Right cardiac atrium (tissue), 5 donors: ENCODE results near the gene KRTAP10-12. TPM values are rescaled to one million over a fixed set of nuclear protein-coding genes. Genes with fewer than 3 reads are reported as not detected.
"Not testable (repeated sequence)": the region's sequence is repeated elsewhere in the genome, so short reads cannot be mapped to it uniquely, and the experiment has no call there.

Experiments
- ATAC-seq, 2 donors: fragments of 200-7000 bp; cut with Tn5 transposase; one replicate each; pipeline versions ENCODE4 v1.8.0 to v1.9.1; 2020; ENCODE audit warnings: moderate library complexity in 2 of 2, mild to moderate bottlenecking in 1 of 2
- DNase-seq, 3 donors: peaks; one replicate each; pipeline ENCODE4 v3.0.0-alpha.2; 2020
- H3K27ac ChIP-seq: one replicate; pipeline ENCODE4 v1.5.1; 2013; ENCODE audit warnings: mild to moderate bottlenecking, low read length, control low read depth, moderate library complexity
- H3K27me3 ChIP-seq: one replicate; pipeline ENCODE4 v1.6.1; 2013; ENCODE audit not compliant: control insufficient read depth, insufficient read depth
- H3K4me1 ChIP-seq: one replicate; pipeline ENCODE4 v1.6.1; 2013; ENCODE audit warnings: low read length; ENCODE audit not compliant: control insufficient read depth, insufficient read depth
- H3K4me3 ChIP-seq: one replicate; pipeline ENCODE4 v1.5.1; 2013; ENCODE audit warnings: low read length, control low read depth
- H3K9me3 ChIP-seq: one replicate; pipeline ENCODE4 v1.6.1; 2013; ENCODE audit warnings: low read length; ENCODE audit not compliant: control insufficient read depth
- WGBS: extraction: QIAGEN DNeasy Blood & Tissue Kit; methylation state at CpG from one replicate; pipeline ENCODE4 v1.1.7; 2013; 5-methylcytosine and 5-hydroxymethylcytosine counted together
- intact Hi-C, 4 donors: fragments of 100-400 bp; cut with DNase I; formaldehyde crosslinking; loops; one replicate each; pipeline versions ENCODE4 v1.11.0 to v1.14.0; 2022 to 2023
- polyA plus RNA-seq: library from polyadenylated mRNA; stranded (reverse); fragments of 200-250 nt; gene quantifications from one replicate; pipeline ENCODE4 v1.2.3, GENCODE V29; 2013
- total RNA-seq, 4 donors: library from RNA; stranded (reverse); fragmentation: NEBNext Ultra II Directional; extraction: Animal tissue kit (Norgen Biotek cat#: 25700); gene quantifications; one replicate each; pipeline ENCODE4 v1.2.1, GENCODE V29; 2021
- donor health status: healthy with polysubstance abuse.
- donor health status: DM: no; HTN: yes; CAD: no.
- donor health status: DM: no; HTN: no; CAD: no.
- donor health status: DM: no; HTN: yes; CAD: no; lungs with severe emphysema.
- donor health status: DM: yes; HTN: yes; CAD: no.

Gene KRTAP10-12
- total and polyA plus RNA-seq, 5 donors = not detected

DNA sequence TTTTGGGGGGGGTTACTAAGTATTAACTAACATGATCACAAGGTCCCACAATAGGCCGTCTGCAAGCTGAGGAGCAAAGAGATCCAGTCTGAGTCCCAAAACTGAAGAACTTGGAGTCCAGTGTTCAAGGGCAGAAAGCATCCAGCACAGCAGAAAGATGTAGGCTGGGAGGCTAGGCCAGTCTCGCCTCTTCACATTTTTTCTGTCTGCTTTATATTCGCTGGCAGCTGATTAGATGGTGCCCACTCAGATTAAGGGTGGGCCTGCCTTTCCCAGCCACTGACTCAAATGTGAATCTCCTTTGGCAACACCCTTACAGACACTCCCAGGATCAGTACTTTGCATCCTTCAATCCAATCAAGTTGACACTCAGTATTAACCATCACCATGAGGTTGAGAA is 7.2 kb upstream of the KRTAP10-12 start:
- H3K9me3 ChIP-seq, DNase-seq: not testable (repeated sequence)

DNA sequence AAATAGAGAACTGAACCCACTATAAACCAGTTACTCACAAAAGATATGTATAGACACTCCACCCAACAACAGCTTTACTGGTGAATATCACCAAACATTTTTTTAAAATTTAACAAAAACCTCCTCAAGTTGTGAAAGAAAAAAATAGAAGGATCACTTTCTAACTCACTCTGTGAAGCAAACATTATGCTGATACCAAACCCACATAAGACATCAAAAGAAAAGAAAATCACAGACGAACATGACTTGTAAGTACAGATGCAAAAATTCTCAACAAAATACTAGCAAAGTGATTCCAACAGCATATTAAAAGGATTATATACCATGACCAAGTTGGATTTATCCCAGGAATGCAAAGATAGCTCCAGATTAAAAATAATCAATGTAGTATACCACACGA is 5.3 kb upstream of the KRTAP10-12 start:
- Histone ChIP-seq H3K4me1 (no peaks in the 10 kb centered on the region), H3K4me3 (no peak overlapping the region), H3K27me3 (no peaks in the 10 kb centered on the region), H3K27ac (no peak overlapping the region), H3K9me3 (no peaks in the 10 kb centered on the region)
- 58% methylated on average over 2 of the region's 2 CpGs for WGBS
- intact Hi-C loops = no loop called here
- DNase-seq = no peak
- ATAC-seq = no peak

More for the DNA sequence above, 7.2 kb upstream of the KRTAP10-12 start:
- intact Hi-C loops, H3K4me3 ChIP-seq, H3K27me3 ChIP-seq, H3K4me1 ChIP-seq, H3K27ac ChIP-seq, ATAC-seq: not testable (repeated sequence)
- 82% methylated on average over 3 of the region's 3 CpGs for WGBS

DNA sequence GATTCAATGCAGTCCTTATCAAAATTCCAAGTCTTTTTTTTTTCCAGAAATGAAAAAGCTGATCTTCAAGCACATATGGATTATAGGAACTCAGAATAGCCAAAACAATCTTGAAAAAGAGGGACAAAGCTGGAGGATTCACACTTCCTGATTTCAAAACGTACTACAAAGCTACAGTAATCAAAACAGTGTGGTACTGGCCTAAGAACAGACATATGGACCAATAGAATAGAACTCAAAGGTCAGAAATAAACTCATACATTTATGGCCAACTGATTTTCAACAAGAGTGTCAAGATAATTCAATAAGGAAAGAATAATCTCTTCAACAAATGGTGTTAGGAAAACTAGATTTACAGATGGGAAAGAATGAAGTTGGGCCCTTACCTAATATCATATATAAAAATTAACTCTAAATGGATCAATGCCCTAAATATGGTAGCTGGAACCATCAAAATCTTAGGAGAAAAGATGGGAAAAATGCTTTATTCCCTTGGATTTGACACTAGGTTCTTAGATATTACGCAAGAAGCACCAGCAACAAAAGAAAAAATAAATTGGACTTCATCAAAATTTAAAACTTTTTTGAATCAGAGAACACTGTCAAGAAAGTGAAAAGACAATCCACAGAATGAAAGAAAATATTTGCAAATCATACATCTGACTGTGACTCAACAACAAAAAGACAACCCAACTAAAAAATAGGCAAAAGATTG is 4.0 kb upstream of the KRTAP10-12 start:
- intact Hi-C loops = no loop called here
- ATAC-seq (no peak), DNase-seq (no peak)
- Histone ChIP-seq H3K4me3 (no peak overlapping the region), H3K9me3 (no peaks in the 10 kb centered on the region), H3K4me1 (no peaks in the 10 kb centered on the region), H3K27me3 (no peaks in the 10 kb centered on the region), H3K27ac (no peak overlapping the region)
- 48% methylated on average over 2 of the region's 2 CpGs for WGBS

DNA sequence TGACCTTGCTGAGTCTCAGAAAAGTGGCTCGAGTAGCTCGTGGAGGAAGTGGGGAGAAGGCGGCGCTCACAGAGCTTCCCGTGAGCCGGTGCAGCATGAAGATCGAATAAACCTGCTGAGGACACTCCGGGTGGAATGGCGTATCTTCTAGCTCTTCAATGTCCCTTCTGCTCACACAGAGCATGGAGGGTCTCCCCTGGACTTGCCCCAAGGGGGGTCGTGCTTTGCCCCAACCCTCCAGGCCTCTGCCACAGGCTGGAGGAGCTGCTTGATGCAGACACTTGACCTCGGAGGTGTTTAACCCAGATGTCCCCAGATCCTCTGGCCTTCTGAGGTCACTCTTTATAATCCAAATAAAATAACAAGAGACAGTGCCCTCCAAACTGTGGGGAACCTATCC is 2.2 kb upstream of the KRTAP10-12 start:
- intact Hi-C loops = no loop called here
- DNase-seq (no peak), ATAC-seq (no peak)
- H3K27ac ChIP-seq = no peak overlapping the region
- no peaks in the 10 kb centered on the region for H3K27me3 ChIP-seq
- H3K4me3 ChIP-seq = no peak overlapping the region
- H3K9me3 ChIP-seq = no peaks in the 10 kb centered on the region
- H3K4me1 ChIP-seq = no peaks in the 10 kb centered on the region
- WGBS = 70% methylated on average over 11 of the region's 11 CpGs

DNA sequence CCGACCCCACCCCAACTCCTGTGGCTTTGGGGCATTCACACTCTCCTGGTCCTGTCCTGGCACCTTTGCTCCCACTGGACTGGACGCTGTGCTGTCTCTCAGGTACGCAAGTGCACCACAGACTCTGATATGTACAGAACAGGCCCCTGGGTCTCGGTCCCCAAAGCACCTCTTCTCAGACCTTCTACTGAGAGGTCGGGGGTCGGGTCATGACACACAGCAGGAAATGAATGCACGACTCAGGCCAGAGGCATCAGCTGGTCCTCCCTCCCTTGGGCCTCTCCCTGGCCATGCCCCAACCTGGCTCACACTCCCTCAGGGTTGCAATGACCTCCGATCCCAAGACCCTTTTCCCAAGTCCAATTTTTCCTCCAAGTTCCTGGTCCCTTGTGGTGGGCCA is 1.8 kb upstream of the KRTAP10-12 start:
- Histone ChIP-seq H3K9me3 (no peaks in the 10 kb centered on the region), H3K4me3 (no peak overlapping the region), H3K27me3 (no peaks in the 10 kb centered on the region), H3K4me1 (no peaks in the 10 kb centered on the region), H3K27ac (no peak overlapping the region)
- WGBS = 61% methylated on average over 8 of the region's 8 CpGs
- no peak for DNase-seq
- ATAC-seq = no peak
- intact Hi-C loops = no loop called here

DNA sequence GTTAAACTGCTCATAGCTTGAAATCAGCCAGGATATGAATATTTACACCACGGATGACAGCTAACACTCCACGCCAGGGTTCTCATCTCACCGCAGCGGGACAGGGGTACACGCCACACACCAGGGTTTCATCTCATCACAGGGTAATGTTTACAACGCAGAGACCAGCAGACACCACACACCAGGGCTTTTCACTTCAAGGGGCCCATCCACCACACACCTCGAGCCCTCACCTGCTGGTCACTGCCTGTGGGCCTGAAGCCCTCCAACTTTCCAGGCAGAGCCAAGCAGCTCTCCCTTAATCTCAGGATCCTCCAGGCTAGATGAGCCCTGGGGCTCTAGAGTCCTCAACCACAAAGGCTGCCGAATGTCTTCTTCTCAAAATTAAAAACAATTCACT is 1.3 kb upstream of the KRTAP10-12 start:
- intact Hi-C loops = no loop called here
- ATAC-seq (no peak), DNase-seq (no peak)
- WGBS = 72% methylated on average over 8 of the region's 8 CpGs
- no peaks in the 10 kb centered on the region for H3K9me3 ChIP-seq
- no peak overlapping the region for H3K27ac ChIP-seq
- no peaks in the 10 kb centered on the region for H3K4me1 ChIP-seq
- H3K27me3 ChIP-seq = no peaks in the 10 kb centered on the region
- no peak overlapping the region for H3K4me3 ChIP-seq

DNA sequence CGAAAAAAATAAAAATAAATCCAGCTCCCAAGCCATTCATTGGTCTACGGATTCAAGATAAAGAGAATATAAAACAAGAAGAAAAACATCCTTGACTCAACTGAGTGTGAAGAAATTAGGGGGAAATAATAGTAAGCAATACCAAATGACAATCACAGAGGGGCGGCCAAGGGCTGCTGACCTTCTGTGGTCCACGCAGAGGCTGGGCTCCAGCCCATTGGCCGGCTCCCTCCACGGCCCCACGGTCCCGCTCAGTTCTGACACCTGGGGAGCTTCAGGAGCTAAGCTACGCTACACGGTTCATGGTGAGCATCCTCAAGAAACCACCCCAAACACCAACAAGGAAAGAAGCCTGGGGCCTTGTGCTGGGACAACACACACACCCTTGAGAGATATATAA is 400 bp upstream of the KRTAP10-12 start:
- no peak overlapping the region for H3K27ac ChIP-seq
- H3K4me1 ChIP-seq = no peaks in the 10 kb centered on the region
- no peak overlapping the region for H3K4me3 ChIP-seq
- WGBS = 63% methylated on average over 10 of the region's 10 CpGs
- no peaks in the 10 kb centered on the region for H3K9me3 ChIP-seq
- intact Hi-C loops = no loop called here
- DNase-seq (no peak), ATAC-seq (no peak)
- H3K27me3 ChIP-seq = no peaks in the 10 kb centered on the region

DNA sequence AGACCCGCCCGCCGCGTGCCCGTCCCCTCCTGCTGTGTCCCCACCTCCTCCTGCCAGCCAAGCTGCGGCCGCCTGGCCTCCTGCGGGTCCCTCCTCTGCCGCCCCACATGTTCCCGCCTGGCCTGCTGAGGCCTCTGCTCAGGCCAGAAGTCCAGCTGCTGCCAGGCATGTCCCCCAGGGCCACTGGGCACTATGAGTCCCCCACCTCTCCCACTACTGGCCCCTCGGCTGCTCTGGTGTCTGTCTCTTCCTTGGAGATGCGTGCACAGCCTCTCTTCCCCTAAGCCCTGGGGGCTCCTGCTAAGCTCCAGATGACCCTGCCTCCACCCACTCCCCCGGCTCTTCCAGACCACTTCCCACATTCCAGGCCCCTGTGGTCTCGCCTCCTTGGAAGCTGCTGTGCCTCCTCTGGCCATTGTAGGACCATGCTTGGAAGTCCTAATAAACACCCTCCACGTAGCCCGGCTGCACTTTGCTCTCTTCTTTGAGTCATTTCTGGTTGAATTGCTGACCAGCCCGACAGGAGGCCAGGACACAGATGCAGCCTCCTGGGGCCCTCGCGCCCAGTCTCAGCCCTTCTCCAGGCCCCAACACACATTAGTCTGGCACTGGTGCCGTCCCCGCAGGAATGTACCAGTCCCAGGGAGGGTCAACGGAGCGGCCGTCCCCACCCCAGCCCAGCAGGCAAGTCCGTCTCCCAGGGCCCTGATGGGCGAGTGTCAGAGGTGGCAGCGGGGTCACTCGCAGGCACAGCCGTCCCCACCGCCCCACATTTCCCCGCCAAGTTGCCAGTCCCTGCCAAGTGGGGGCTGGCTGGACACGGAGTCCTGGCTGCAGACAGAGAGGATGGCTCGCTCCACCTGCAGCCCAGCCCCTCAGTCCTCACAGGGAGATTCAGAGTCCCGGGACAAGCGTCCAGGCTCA is 1.1 kb downstream of the KRTAP10-12 start:
- ATAC-seq (no peak), DNase-seq (no peak)
- Histone ChIP-seq H3K4me1 (no peaks in the 10 kb centered on the region), H3K4me3 (no peak overlapping the region), H3K9me3 (no peaks in the 10 kb centered on the region), H3K27me3 (no peaks in the 10 kb centered on the region), H3K27ac (no peak overlapping the region)
- intact Hi-C loops = no loop called here
- 28% methylated on average over 35 of the region's 35 CpGs for WGBS

DNA sequence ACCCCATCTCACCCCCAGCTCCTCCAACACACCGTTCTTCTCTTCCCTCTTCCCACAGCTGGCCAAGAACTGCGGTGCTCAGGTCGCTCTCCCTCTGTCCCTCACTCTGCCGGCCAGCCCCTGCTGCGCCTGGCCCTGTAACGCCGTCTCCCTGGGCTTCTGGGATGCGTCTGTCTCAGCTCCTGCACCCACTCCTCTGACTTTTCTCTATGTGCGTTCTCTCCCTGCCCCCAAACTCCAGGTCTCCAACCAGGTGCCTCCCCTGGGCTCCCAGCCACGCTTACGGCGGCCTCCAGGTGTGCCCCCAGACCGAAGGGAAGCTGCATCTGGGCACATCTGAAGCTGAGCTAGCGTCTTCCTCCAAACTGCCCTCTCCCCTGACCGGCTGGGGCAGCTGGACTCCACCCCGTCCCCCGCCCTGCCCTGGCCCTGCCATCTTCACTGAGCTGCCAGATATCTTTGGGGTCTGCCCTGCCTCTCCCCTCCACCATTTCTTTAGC is 2.6 kb downstream of the KRTAP10-12 start:
- no peak overlapping the region for H3K4me3 ChIP-seq
- H3K27me3 ChIP-seq = no peaks in the 10 kb centered on the region
- DNase-seq (no peak), ATAC-seq (no peak)
- no peaks in the 10 kb centered on the region for H3K4me1 ChIP-seq
- no peak overlapping the region for H3K27ac ChIP-seq
- H3K9me3 ChIP-seq = no peaks in the 10 kb centered on the region
- intact Hi-C loops = no loop called here
- WGBS = 40% methylated on average over 17 of the region's 17 CpGs

DNA sequence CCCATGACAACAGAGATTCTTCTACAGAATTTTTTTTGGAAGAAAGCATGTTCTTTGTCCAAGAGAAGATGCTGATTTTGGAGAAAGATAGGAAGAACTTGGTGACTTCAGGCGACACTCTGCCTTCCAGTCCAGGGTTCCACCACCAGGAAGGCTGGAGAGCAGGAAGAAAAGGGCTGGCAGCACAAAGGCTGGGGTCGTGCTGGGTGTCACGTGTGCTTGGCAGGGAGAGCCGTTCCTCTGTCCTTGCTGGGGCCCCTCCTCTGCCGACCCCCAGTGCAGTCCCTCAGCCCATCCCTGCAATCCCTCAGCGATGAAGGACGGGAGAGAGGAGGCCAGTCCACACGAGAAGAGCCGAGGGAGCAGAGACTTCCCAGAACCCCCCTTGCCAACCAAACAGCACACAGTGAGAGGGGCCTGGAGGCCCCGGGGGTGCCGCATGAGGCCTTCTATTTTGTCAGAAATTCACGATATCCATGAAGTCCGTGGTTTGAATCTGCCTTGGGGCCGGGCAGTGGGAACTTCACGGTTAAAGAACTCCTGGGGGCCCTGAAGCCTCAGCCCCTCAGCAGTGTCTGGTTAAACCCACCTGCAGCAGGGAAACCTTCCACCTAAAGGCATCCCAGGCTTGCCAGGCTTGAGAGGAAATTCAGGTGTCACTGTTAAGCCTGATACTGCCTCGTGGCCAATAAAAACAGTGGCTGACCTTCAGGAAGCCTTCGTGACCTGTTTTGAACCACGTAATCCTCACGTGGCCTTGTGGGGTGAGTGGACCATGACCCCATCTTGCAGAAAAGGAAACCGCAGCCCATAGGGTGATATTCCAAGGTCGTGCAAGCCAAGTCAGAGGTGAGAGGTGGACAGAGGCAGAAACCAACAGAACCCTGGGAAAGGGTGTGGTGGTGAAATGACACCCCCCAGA is 3.4 kb downstream of the KRTAP10-12 start:
- ATAC-seq = no peak
- Histone ChIP-seq H3K27me3 (no peaks in the 10 kb centered on the region), H3K27ac (no peak overlapping the region), H3K9me3 (no peaks in the 10 kb centered on the region), H3K4me1 (no peaks in the 10 kb centered on the region), H3K4me3 (no peak overlapping the region)
- intact Hi-C loops = no loop called here
- 53% methylated on average over 21 of the region's 21 CpGs for WGBS
- DNase-seq = no peak
